Ovary (tissue), 3 donors: Measurements from ENCODE around the gene NAA40.

ENCODE experiments used
- CTCF ChIP-seq, 3 donors: fragments of 450-650 bp in 2 of 3; fragments of 200-600 bp in 1 of 3; IDR thresholded peaks; one replicate each; pipeline versions ENCODE4 v1.5.1 to v1.8.0; 2016 to 2022; ENCODE audit warnings: antibody characterized with exemption in 3 of 3, mild to moderate bottlenecking in 1 of 3
- POLR2A ChIP-seq: fragments of 450-650 bp; IDR thresholded peaks from one replicate; pipeline ENCODE4 v1.6.1; 2017; ENCODE audit warnings: antibody characterized with exemption, mild to moderate bottlenecking, moderate library complexity
- donor health status: DM: no; HTN: no; CAD: no.

GRCh38 chr11:63909591-63910506 lies 29.0 kb upstream of the NAA40 start:
- no peak for TF ChIP-seq POLR2A
- TF ChIP-seq CTCF (IDR thresholded peaks at IDR 0.05) = no peak
